ENCODE data around the gene LDLRAP1. TPM values are rescaled to one million over a fixed set of nuclear protein-coding genes. Genes with fewer than 3 reads are reported as not detected.

The LDLRAP1 gene
- total RNA-seq, 4 donors from 2014 or later: 7.3 to 18.1 (median 9.2) TPM

DNA sequence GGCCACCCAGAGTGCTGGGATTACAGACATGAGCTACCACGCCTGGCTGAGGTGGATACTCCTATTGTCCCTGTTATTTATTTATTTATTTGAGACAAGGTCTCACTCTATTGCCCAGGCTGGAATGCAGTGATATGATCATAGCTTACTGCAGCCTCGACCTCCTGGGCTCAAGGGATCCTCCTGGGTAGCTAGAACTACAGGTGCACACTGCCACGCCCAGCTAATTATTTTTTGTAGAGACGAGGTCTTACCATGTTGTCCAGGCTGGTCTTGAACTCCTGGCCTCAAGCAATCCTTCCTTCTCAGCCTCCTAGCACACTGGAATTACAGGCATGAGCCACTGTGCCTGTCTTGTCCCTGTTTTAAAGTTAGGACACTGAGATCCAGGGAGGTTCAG lies 5.2 kb downstream of the LDLRAP1 start:
- TF ChIP-seq, protein P1, sequence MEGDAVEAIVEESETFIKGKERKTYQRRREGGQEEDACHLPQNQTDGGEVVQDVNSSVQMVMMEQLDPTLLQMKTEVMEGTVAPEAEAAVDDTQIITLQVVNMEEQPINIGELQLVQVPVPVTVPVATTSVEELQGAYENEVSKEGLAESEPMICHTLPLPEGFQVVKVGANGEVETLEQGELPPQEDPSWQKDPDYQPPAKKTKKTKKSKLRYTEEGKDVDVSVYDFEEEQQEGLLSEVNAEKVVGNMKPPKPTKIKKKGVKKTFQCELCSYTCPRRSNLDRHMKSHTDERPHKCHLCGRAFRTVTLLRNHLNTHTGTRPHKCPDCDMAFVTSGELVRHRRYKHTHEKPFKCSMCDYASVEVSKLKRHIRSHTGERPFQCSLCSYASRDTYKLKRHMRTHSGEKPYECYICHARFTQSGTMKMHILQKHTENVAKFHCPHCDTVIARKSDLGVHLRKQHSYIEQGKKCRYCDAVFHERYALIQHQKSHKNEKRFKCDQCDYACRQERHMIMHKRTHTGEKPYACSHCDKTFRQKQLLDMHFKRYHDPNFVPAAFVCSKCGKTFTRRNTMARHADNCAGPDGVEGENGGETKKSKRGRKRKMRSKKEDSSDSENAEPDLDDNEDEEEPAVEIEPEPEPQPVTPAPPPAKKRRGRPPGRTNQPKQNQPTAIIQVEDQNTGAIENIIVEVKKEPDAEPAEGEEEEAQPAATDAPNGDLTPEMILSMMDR (IDR thresholded peaks at IDR 0.05; ENCODE audit: low read depth): no peak

DNA sequence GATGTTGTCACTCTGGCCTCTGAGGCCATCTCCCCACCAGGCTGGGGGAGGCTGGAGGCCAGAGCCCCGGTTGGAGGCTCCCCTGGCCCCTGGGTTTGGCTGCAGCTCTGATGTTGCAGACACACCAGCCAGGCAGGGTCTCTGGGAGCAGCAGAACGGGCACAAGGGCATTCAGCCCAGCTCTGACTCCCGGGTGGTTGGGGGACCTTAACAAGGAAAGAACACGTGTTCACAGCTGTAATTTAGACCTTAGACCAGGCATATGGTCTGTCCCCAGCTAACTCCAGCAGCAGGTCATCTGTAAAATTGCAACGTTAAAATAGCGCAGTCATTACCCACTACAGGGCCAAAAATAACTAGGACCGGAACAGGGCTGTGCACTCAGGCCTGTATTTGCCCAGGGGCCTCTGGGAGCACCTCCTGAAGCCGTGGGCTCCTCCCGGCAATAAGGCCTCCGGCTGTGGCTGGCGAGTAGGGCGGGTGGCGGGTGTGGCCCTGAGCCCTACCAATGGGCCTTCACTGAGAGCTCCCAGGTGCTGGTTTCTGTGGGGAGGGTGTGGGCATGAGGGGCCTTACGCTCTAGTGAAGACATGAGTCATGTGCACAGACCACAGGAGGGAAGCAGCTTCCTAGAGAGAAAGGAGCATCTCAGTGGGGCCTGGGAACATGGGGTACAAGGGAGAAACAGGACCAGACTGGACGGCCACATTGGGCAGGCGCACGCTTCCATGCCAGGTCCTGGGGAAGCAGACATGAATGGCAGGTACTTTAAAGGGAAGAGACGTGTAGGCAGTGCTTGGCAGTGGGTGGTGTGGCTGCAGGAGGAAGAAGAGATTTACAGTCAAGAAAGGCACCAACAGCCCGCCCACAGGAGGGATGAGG lies 6.1 kb downstream of the LDLRAP1 start:
- TF ChIP-seq, protein P1 (IDR thresholded peaks at IDR 0.05; ENCODE audit: low read depth): no peak

DNA sequence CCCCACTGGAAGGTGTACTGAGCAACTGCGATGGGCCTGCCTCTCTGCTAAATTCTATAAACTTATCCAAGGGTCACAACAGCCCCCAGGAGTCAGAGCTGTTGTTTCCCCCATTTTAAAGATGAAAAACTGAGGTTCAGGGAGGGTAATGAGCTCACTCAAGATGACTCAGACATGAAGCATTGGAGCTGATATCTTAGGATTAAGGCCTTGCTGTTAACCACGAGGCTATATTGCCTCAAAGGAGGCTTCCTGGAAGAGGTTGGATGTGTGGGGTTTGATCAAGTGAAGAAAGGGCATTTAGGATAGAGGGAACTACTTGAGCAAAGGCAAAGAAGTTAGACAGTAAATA lies 6.7 kb downstream of the LDLRAP1 start:
- TF ChIP-seq, protein P1 (IDR thresholded peaks at IDR 0.05; ENCODE audit: low read depth): no peak

DNA sequence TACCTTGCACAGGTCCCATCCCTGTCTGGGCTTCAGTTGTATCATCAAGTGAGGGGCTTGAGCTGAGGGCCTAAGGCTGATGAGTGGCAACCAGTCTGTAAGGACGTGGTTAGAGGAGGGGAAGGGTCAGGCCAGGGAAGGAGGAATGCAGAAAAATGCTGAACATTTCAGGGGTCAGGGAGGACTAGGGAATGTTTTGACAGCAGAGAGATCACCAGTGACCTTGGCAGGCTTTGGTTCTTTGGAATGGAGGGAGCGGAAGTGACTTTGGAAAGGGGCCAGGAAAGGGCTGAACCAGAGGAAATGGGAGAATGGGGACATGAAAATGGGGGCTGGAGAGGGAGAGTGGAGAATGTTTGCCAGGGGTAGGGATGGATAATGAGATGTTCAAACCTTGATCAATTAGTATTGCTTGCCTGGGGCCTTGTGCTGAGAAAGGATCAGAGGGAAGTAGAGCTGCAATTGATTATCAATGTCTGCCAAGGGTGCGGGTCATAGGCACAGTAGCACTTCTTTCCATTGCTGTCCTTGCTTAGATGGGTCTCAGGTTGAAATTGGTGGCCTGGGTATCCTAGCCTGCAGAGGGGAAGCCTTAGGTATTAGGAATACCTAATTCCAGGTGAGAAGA lies 7.4 kb downstream of the LDLRAP1 start:
- TF ChIP-seq, protein P1 (IDR thresholded peaks at IDR 0.05; ENCODE audit: low read depth): no peak

DNA sequence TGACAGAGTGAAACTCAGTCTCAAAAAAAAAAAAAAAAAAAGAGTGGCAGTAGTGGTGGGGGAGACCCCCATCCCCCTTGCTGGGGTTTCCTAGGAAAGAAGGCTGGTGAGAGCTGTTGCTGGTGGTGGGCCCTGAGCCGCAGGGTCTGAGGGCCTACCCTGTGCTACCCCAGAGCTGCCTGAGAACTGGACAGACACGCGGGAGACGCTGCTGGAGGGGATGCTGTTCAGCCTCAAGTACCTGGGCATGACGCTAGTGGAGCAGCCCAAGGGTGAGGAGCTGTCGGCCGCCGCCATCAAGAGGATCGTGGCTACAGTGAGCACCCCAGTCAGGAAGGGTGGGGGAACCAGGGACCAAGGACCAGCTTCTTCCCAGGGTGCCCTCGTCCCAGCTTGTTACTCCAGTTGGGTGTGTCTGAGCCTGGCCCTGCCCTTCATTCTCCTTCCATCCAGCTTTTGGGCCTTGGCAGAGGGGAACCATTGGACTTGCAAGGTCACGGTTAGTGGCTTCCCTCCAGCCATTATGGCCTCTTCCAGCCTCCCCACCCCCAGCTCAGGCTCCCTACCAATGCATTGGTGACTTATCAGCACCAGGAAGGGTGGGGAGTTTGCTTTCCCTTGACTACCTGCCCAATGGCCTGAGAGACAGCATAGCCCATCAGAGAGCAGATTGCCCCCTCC lies 10.5 kb downstream of the LDLRAP1 start:
- TF ChIP-seq, protein P1 (IDR thresholded peaks at IDR 0.05; ENCODE audit: low read depth): no peak

DNA sequence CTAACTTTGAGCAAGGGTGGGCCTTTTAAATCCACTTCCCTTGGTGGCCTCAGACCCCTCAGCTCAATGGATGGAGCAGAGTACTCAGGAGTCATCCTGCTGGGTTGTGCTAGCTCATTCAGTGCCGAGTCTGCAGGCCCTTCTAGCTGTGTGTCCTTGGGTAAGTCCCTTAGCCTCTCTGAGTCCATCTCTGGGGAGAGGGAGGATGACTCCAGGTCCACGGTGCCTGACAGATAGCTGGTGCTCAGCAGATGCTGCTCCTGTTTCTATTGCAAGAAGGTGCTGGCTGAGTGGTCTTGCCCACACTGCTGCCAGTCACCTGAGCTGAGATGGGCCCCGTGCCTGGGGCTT lies 11.0 kb downstream of the LDLRAP1 start:
- TF ChIP-seq, protein P1 (IDR thresholded peaks at IDR 0.05; ENCODE audit: low read depth): no peak

Measured in subcutaneous adipose tissue (tissue), 4 donors.